H1 (cell line): Measurements from ENCODE around the gene CASK. TPM values are rescaled to one million over a fixed set of nuclear protein-coding genes. Genes with fewer than 3 reads are reported as not detected.

Experiments used
- CTCF ChIA-PET: fragments of 300-600 bp; sonication (Branson Sonifier 250); formaldehyde crosslinking; loops from one replicate; lab custom pipeline; 2021; ENCODE audit not compliant: partially characterized antibody; lab: Charles Lee
- POLR2A ChIA-PET: fragments of 300-600 bp; sonication (Branson Sonifier 250); formaldehyde crosslinking; loops from one replicate; lab custom pipeline; 2021; ENCODE audit warnings: inconsistent platforms; ENCODE audit not compliant: partially characterized antibody; lab: Charles Lee
- DNase-seq, 2 experiments: peaks; one replicate each; pipeline versions ENCODE4 v3.0.0 to v3.0.0-alpha.2; 2010 to 2022; ENCODE audit warnings: low spot score in 2 of 2, low read depth in 1 of 2, mixed read lengths in 1 of 2
- FAIRE-seq: peaks from 2 replicates; lab custom pipeline; 2011; peaks lifted over from hg19 to GRCh38; lab: Jason Lieb, UNC
- H2AFZ ChIP-seq: 2 replicates; pipeline ENCODE4 v1.8.1; 2012; ENCODE audit warnings: low read length, inconsistent platforms
- H2AK5ac ChIP-seq: 2 replicates; pipeline ENCODE4 v1.6.1; 2013; ENCODE audit warnings: low read depth, low read length
- H2BK120ac ChIP-seq: replicated peaks from 2 replicates; pipeline ENCODE3; 2013; ENCODE audit warnings: low read depth, low read length, inconsistent platforms
- H2BK12ac ChIP-seq: 2 replicates; pipeline ENCODE4 v1.6.1; 2013; ENCODE audit warnings: low read depth, low read length
- H2BK15ac ChIP-seq: 2 replicates; pipeline ENCODE4 v1.6.1; 2013; ENCODE audit warnings: low read length
- H2BK20ac ChIP-seq: 2 replicates; pipeline ENCODE4 v1.6.1; 2013; ENCODE audit warnings: low read length
- H2BK5ac ChIP-seq: 2 replicates; pipeline ENCODE4 v1.6.1; 2013; ENCODE audit warnings: low read depth, low read length
- H3K14ac ChIP-seq: 2 replicates; pipeline ENCODE4 v1.6.1; 2013; ENCODE audit warnings: inconsistent platforms; ENCODE audit not compliant: insufficient read length
- H3K18ac ChIP-seq: 2 replicates; pipeline ENCODE4 v1.6.1; 2013; ENCODE audit warnings: low read length; ENCODE audit errors: extremely low read depth
- H3K23ac ChIP-seq: 2 replicates; pipeline ENCODE4 v1.6.1; 2013; ENCODE audit warnings: inconsistent platforms; ENCODE audit not compliant: insufficient read length
- H3K23me2 ChIP-seq: 2 replicates; pipeline ENCODE4 v1.6.1; 2013; ENCODE audit warnings: low read depth, low read length
- H3K27ac ChIP-seq: 2 replicates; pipeline ENCODE4 v1.6.1; 2011; ENCODE audit warnings: low read depth, low read length, inconsistent platforms
- H3K27me3 ChIP-seq, 4 experiments: replicated peaks in 1 of 4; 1 replicate in 1 of 4; 2 replicates in 3 of 4; pipeline versions ENCODE4 v1.6.1 to v1.8.1; 2011 to 2013; ENCODE audit warnings: low read length in 3 of 4, mild to moderate bottlenecking in 3 of 4, inconsistent platforms in 2 of 4, mixed read lengths in 2 of 4, moderate library complexity in 1 of 4; ENCODE audit not compliant: control insufficient read depth in 3 of 4, insufficient read depth in 3 of 4; ENCODE audit errors: extremely low read depth in 1 of 4
- H3K36me3 ChIP-seq, 4 experiments: 2 replicates each; pipeline versions ENCODE4 v1.6.1 to v1.8.1; 2011 to 2013; ENCODE audit warnings: mild to moderate bottlenecking in 4 of 4, low read length in 3 of 4, moderate library complexity in 2 of 4, control low read depth in 1 of 4, inconsistent platforms in 1 of 4; ENCODE audit not compliant: insufficient read depth in 4 of 4, control insufficient read depth in 2 of 4
- H3K4ac ChIP-seq: replicated peaks from 2 replicates; pipeline ENCODE3; 2013; ENCODE audit warnings: low read length, low read depth, mixed read lengths, inconsistent platforms; ENCODE audit not compliant: insufficient read length
- H3K4me1 ChIP-seq, 4 experiments: replicated peaks in 1 of 4; 1 replicate in 1 of 4; 2 replicates in 3 of 4; pipeline versions ENCODE4 v1.6.1 to v1.8.1; 2011 to 2013; ENCODE audit warnings: low read length in 3 of 4, inconsistent platforms in 2 of 4, mixed read lengths in 1 of 4; ENCODE audit not compliant: insufficient read depth in 4 of 4, control insufficient read depth in 3 of 4
- H3K4me2 ChIP-seq, 2 experiments: 2 replicates each; pipeline versions ENCODE4 v1.6.1 to v1.8.1; 2011 to 2013; ENCODE audit warnings: low read depth in 2 of 2, low read length in 2 of 2, control low read depth in 1 of 2, inconsistent platforms in 1 of 2, mild to moderate bottlenecking in 1 of 2; ENCODE audit not compliant: insufficient read depth in 1 of 2
- H3K4me3 ChIP-seq, 4 experiments: fragments of 200-600, 300-600 bp in 1 of 4; sonication (generic), shearing (Covaris generic), sonication (Bioruptor Twin) in 1 of 4; 2 replicates each; pipeline versions ENCODE4 v1.5.1 to v1.8.1; 2011 to 2016; ENCODE audit warnings: low read length in 4 of 4, low read depth in 3 of 4, control low read depth in 2 of 4, inconsistent platforms in 2 of 4, mild to moderate bottlenecking in 2 of 4, mixed read lengths in 1 of 4, moderate library complexity in 1 of 4; ENCODE audit not compliant: insufficient read depth in 2 of 4; ENCODE audit errors: extremely low read depth in 1 of 4
- H3K56ac ChIP-seq: replicated peaks from 2 replicates; pipeline ENCODE3; 2013; ENCODE audit warnings: low read depth, mild to moderate bottlenecking, mixed read lengths, low read length, inconsistent platforms; ENCODE audit not compliant: insufficient read length
- H3K79me1 ChIP-seq: 2 replicates; pipeline ENCODE4 v1.6.1; 2013; ENCODE audit warnings: low read depth, low read length, control low read depth
- H3K79me2 ChIP-seq, 2 experiments: 2 replicates each; pipeline versions ENCODE4 v1.6.1 to v1.8.1; 2012 to 2013; ENCODE audit warnings: low read length in 2 of 2, mild to moderate bottlenecking in 2 of 2, inconsistent platforms in 1 of 2; ENCODE audit not compliant: insufficient read depth in 2 of 2, control insufficient read depth in 1 of 2
- H3K9ac ChIP-seq, 4 experiments: replicated peaks in 1 of 4; 1 replicate in 1 of 4; 2 replicates in 3 of 4; pipeline versions ENCODE4 v1.6.1 to v1.8.1; 2011 to 2013; ENCODE audit warnings: low read depth in 3 of 4, low read length in 3 of 4, control low read depth in 2 of 4, mild to moderate bottlenecking in 2 of 4, moderate library complexity in 2 of 4, inconsistent platforms in 1 of 4; ENCODE audit errors: extremely low read depth in 1 of 4
- H3K9me3 ChIP-seq, 2 experiments: 2 replicates each; pipeline versions ENCODE4 v1.6.1 to v1.8.1; 2012 to 2013; ENCODE audit warnings: mild to moderate bottlenecking in 2 of 2, moderate library complexity in 2 of 2, control low read depth in 1 of 2, inconsistent platforms in 1 of 2, low read depth in 1 of 2, low read length in 1 of 2, mixed read lengths in 1 of 2; ENCODE audit not compliant: insufficient read depth in 2 of 2
- H4K20me1 ChIP-seq, 2 experiments: replicated peaks in 1 of 2; 2 replicates each; pipeline versions ENCODE3 to v1.8.1; 2011 to 2013; ENCODE audit warnings: inconsistent platforms in 2 of 2, low read length in 2 of 2, mild to moderate bottlenecking in 1 of 2; ENCODE audit not compliant: insufficient read depth in 2 of 2, control insufficient read depth in 1 of 2
- H4K5ac ChIP-seq: 2 replicates; pipeline ENCODE4 v1.6.1; 2013; ENCODE audit warnings: low read length, low read depth, mixed read lengths, inconsistent platforms; ENCODE audit not compliant: insufficient read length
- H4K8ac ChIP-seq: 2 replicates; pipeline ENCODE4 v1.8.0; 2013; ENCODE audit warnings: mild to moderate bottlenecking, moderate library complexity, low read length, inconsistent platforms; ENCODE audit not compliant: insufficient read depth; ENCODE audit errors: extremely low read depth
- H4K91ac ChIP-seq: replicated peaks from 2 replicates; pipeline ENCODE3; 2013; ENCODE audit warnings: low read length, mixed read lengths, inconsistent platforms; ENCODE audit not compliant: insufficient read length
- ASH2L ChIP-seq: fragments of 200-600, 300-600 bp; sonication (generic); IDR thresholded peaks from one replicate; pipeline ENCODE4 v1.7.1; 2017; ENCODE audit warnings: low read length
- CHD1 ChIP-seq: IDR thresholded peaks from 2 replicates; pipeline ENCODE4 v1.6.1; 2012; ENCODE audit warnings: low read depth, low read length, improper control_type of control experiment
- CREB1 ChIP-seq: IDR thresholded peaks from 2 replicates; pipeline ENCODE4 v1.6.1; 2012; ENCODE audit warnings: inconsistent platforms
- EGR1 ChIP-seq: IDR thresholded peaks from 2 replicates; pipeline ENCODE4 v1.6.1; 2011; ENCODE audit warnings: low read depth, low read length, borderline replicate concordance
- FOSL1 ChIP-seq: IDR thresholded peaks from 2 replicates; pipeline ENCODE4 v1.6.1; 2011; ENCODE audit warnings: mild to moderate bottlenecking, low read depth, low read length, moderate library complexity; ENCODE audit not compliant: insufficient read depth
- HDAC2 ChIP-seq, 2 experiments: fragments of 300-600 bp in 1 of 2; sonication (generic) in 1 of 2; IDR thresholded peaks; 2 replicates each; pipeline ENCODE4 v1.6.1; 2011 to 2012; ENCODE audit warnings: low read depth in 2 of 2, low read length in 2 of 2, mild to moderate bottlenecking in 2 of 2, moderate library complexity in 2 of 2, borderline replicate concordance in 1 of 2, inconsistent platforms in 1 of 2
- PHF8 ChIP-seq: fragments of 200-600 bp; sonication (generic); conservative IDR thresholded peaks from 2 replicates; pipeline ENCODE4 v1.7.1; 2012; ENCODE audit warnings: low read depth, mild to moderate bottlenecking, inconsistent platforms, low read length, moderate library complexity
- RNF2 ChIP-seq: fragments of 200-900, 300-1000 bp; sonication (generic); IDR thresholded peaks from 2 replicates; pipeline ENCODE4 v1.7.1; 2016; ENCODE audit warnings: borderline replicate concordance, low read depth, mild to moderate bottlenecking, antibody characterized with exemption, low read length; ENCODE audit not compliant: poor library complexity, severe bottlenecking; ENCODE audit errors: missing control alignments
- SIN3A ChIP-seq, 2 experiments: IDR thresholded peaks in 1 of 2; conservative IDR thresholded peaks in 1 of 2; 2 replicates each; pipeline ENCODE4 v1.6.1; 2011 to 2012; ENCODE audit warnings: low read length in 2 of 2, improper control_type of control experiment in 1 of 2, low read depth in 1 of 2, mild to moderate bottlenecking in 1 of 2
- SRF ChIP-seq: IDR thresholded peaks from 2 replicates; pipeline ENCODE4 v1.6.1; 2011; ENCODE audit warnings: mild to moderate bottlenecking, low read depth, low read length, moderate library complexity
- WGBS, 2 experiments: shearing (Covaris generic) in 1 of 2; methylation state at CpG; one replicate each; pipeline versions ENCODE4 v1.1.6 to v1.1.7; 2013 to 2015; ENCODE audit warnings: low lambda C conversion rate in 2 of 2, mixed read lengths in 2 of 2, inconsistent platforms in 1 of 2, low coverage in 1 of 2, missing lambda C conversion rate in 1 of 2; ENCODE audit not compliant: insufficient replicate concordance in 2 of 2, insufficient coverage in 1 of 2, insufficient read length in 1 of 2; ENCODE audit errors: extremely low coverage in 1 of 2, missing lambda C conversion rate in 1 of 2; 5-methylcytosine and 5-hydroxymethylcytosine counted together
- polyA plus RNA-seq, 7 experiments: library from polyadenylated mRNA; depleted of rRNA in 3 of 7; stranded (reverse) in 5 of 7; unstranded in 2 of 7; fragments of >200 nt in 5 of 7; fragments of 200-250 nt in 2 of 7; gene quantifications; 1 replicate in 5 of 7; 2 replicates in 1 of 7; 4 replicates in 1 of 7; pipeline versions ENCODE4 v1.2.1 to v1.2.3, GENCODE V29; 2011 to 2013; ENCODE audit warnings: missing spikeins in 2 of 7, mixed read lengths in 2 of 7
- total RNA-seq: library from RNA; stranded (reverse); fragmentation: NEBNext Ultra II Directional; extraction: Animal tissue kit (Norgen Biotek cat#: 25700); gene quantifications from 2 replicates; pipeline ENCODE4 v1.2.1, GENCODE V29; 2021
- TF ChIP-seq, protein P1 (sequence below), 3 experiments: IDR thresholded peaks; 1 replicate in 2 of 3; 2 replicates in 1 of 3; pipeline versions ENCODE4 v1.5.1 to v1.6.1; 2011; ENCODE audit warnings: low read length in 3 of 3, mild to moderate bottlenecking in 3 of 3, inconsistent platforms in 2 of 3, low read depth in 1 of 3, moderate library complexity in 1 of 3; ENCODE audit not compliant: insufficient read depth in 1 of 3; ENCODE audit errors: control extremely low read depth in 1 of 3

Gene CASK
- total and polyA plus RNA-seq, 2 of the 8 experiments (the other 6 are each of a cell fraction or from before 2014, with no cell fraction given) = 21.6 to 55.1 TPM

DNA sequence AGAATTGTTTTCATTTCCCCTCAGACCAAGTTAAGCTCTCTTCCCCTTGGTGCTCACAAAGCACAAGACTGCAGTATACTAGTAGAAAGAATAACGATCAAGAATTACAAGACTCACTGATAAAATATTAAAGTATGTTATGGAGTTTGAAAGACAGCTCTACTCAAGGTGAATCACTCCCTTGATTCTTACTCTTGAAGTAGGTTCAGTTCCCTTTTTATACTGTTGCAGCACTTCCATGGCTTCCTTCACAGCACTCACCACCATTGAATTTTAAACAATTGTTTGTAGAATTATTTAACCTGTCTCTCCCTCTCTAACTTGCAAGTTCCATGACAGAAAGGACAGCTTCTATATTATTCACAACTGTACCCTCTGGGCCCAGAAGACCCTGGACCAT is 42.2 kb downstream of the CASK start:
- H3K4me3 ChIP-seq = no peak overlapping the region
- peaks cover 0 to 71% of the 10 kb centered on the region in 2 experiments; a peak in 2 of 4 replicates for H3K79me2 ChIP-seq
- no peak overlapping the region for H3K56ac ChIP-seq
- no peak overlapping the region for H4K8ac ChIP-seq
- H3K27ac ChIP-seq = no peak overlapping the region
- FAIRE-seq (no peak), DNase-seq (no peak)
- CTCF ChIA-PET = no interaction called here
- H2BK12ac ChIP-seq = no peak overlapping the region
- no peaks in the 10 kb centered on the region for H3K36me3 ChIP-seq
- no peaks in the 10 kb centered on the region for H3K79me1 ChIP-seq
- H3K4me1 ChIP-seq = no peaks in the 10 kb centered on the region
- H3K4me2 ChIP-seq = no peak overlapping the region
- no peaks in the 10 kb centered on the region for H3K9me3 ChIP-seq
- no peak overlapping the region for H3K14ac ChIP-seq
- no peak overlapping the region for H2BK120ac ChIP-seq
- WGBS, 2 experiments = 86% methylated on average over 1 of the region's 1 CpG; no CpG with 5 or more reads in 1 of the 2 experiments
- no peaks in the 10 kb centered on the region for H3K27me3 ChIP-seq
- H3K18ac ChIP-seq = no peak overlapping the region
- H2BK20ac ChIP-seq = no peak overlapping the region
- H2AK5ac ChIP-seq = no peak overlapping the region
- no peak overlapping the region for H2AFZ ChIP-seq
- POLR2A ChIA-PET = interaction anchor here (0.6 kb wide), 1 partner anchor 78 kb away, joined by 3 read pairs; no protein-coding TSS in a partner anchor
- H2BK5ac ChIP-seq = no peak overlapping the region
- no peaks in the 10 kb centered on the region for H4K20me1 ChIP-seq
- H3K9ac ChIP-seq = no peak overlapping the region
- no peak overlapping the region for H3K23ac ChIP-seq
- no peak overlapping the region for H4K5ac ChIP-seq
- H4K91ac ChIP-seq = no peak overlapping the region
- H2BK15ac ChIP-seq = no peak overlapping the region
- no peak overlapping the region for H3K4ac ChIP-seq
- no peaks in the 10 kb centered on the region for H3K23me2 ChIP-seq
- TF ChIP-seq CREB1 (no peak), PHF8 (no peak), SIN3A (conservative IDR thresholded peaks at IDR 0.05 in 1 of 2, IDR thresholded peaks at IDR 0.05 in 1 of 2; ENCODE audit: low read depth in 1 of 2, low read length in 2 of 2) (no peak), HDAC2 (IDR thresholded peaks at IDR 0.05; ENCODE audit: borderline replicate concordance in 1 of 2, low read depth in 2 of 2, low read length in 2 of 2) (no peak), SRF (no peak), ASH2L (no peak), CHD1 (no peak), EGR1 (no peak), FOSL1 (no peak), RNF2 (no peak)
- TF ChIP-seq, protein P1, sequence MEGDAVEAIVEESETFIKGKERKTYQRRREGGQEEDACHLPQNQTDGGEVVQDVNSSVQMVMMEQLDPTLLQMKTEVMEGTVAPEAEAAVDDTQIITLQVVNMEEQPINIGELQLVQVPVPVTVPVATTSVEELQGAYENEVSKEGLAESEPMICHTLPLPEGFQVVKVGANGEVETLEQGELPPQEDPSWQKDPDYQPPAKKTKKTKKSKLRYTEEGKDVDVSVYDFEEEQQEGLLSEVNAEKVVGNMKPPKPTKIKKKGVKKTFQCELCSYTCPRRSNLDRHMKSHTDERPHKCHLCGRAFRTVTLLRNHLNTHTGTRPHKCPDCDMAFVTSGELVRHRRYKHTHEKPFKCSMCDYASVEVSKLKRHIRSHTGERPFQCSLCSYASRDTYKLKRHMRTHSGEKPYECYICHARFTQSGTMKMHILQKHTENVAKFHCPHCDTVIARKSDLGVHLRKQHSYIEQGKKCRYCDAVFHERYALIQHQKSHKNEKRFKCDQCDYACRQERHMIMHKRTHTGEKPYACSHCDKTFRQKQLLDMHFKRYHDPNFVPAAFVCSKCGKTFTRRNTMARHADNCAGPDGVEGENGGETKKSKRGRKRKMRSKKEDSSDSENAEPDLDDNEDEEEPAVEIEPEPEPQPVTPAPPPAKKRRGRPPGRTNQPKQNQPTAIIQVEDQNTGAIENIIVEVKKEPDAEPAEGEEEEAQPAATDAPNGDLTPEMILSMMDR (IDR thresholded peaks at IDR 0.05; ENCODE audit: control extremely low read depth in 1 of 3, insufficient read depth in 1 of 3, low read depth in 1 of 3, low read length in 3 of 3) = no peak
